GM18526 (cell line): Measurements from ENCODE around the gene FCF1.

Source experiments
- POLR2A ChIP-seq: IDR thresholded peaks from 3 replicates; pipeline ENCODE4 v1.6.1; 2011; ENCODE audit not compliant: insufficient read length; ENCODE audit errors: extremely low read depth

Gene FCF1

GRCh38 chr14:74712499-74713394 is at the start of gene FCF1, which contains the start of gene AREL1:
FCF1 (plus strand) TSS chr14:74713144; CDS start chr14:74713198, 54 bp downstream.
AREL1 (minus strand) TSS chr14:74713080; CDS start chr14:74685615, 27,465 bp downstream.
- peak; percentile 93 for TF ChIP-seq POLR2A

- TF ChIP-seq POLR2A, result no peak
Observed at GRCh38 chr14:74663884-74664283, 49.1 kb upstream of the FCF1 start.

GRCh38 chr14:74664717-74665116 is 48.2 kb upstream of the FCF1 start:
- TF ChIP-seq POLR2A, result no peak

GRCh38 chr14:74667758-74668157 is 45.2 kb upstream of the FCF1 start:
- no peak for TF ChIP-seq POLR2A

- no peak for TF ChIP-seq POLR2A
Observed at GRCh38 chr14:74669256-74669655, 43.7 kb upstream of the FCF1 start.

GRCh38 chr14:74669846-74670245 is 43.1 kb upstream of the FCF1 start:
- no peak for TF ChIP-seq POLR2A

- TF ChIP-seq POLR2A, result no peak
Observed at GRCh38 chr14:74670726-74671411, 42.1 kb upstream of the FCF1 start.

- no peak for TF ChIP-seq POLR2A
Observed at GRCh38 chr14:74671789-74672188, 41.2 kb upstream of the FCF1 start.

- no peak for TF ChIP-seq POLR2A
Observed at GRCh38 chr14:74673768-74674167, 39.2 kb upstream of the FCF1 start.

- TF ChIP-seq POLR2A, result no peak
Observed at GRCh38 chr14:74675219-74675618, 37.7 kb upstream of the FCF1 start.

- TF ChIP-seq POLR2A, result no peak
Observed at GRCh38 chr14:74682169-74682952, 30.6 kb upstream of the FCF1 start.

- no peak for TF ChIP-seq POLR2A
Observed at GRCh38 chr14:74683406-74683805, 29.5 kb upstream of the FCF1 start.

- no peak for TF ChIP-seq POLR2A
Observed at GRCh38 chr14:74684434-74684833, 28.5 kb upstream of the FCF1 start.

- no peak for TF ChIP-seq POLR2A
Observed at GRCh38 chr14:74685056-74685455, 27.9 kb upstream of the FCF1 start.

GRCh38 chr14:74685921-74686678 is 26.8 kb upstream of the FCF1 start:
- TF ChIP-seq POLR2A, result no peak
